Measurements from ENCODE around the gene IQCN. TPM values are rescaled to one million over a fixed set of nuclear protein-coding genes. Genes with fewer than 3 reads are reported as not detected.
"Not testable (repeated sequence)": the region's sequence is repeated elsewhere in the genome, so short reads cannot be mapped to it uniquely, and the experiment has no call there.

IQCN gene
- total RNA-seq, 1 donor from 2014 or later, result 5.9 TPM

GRCh38 chr19:18209912-18210311 is 64.3 kb downstream of the IQCN start:
- DNase-seq (ENCODE audit: low spot score), result not testable (repeated sequence)

DNA sequence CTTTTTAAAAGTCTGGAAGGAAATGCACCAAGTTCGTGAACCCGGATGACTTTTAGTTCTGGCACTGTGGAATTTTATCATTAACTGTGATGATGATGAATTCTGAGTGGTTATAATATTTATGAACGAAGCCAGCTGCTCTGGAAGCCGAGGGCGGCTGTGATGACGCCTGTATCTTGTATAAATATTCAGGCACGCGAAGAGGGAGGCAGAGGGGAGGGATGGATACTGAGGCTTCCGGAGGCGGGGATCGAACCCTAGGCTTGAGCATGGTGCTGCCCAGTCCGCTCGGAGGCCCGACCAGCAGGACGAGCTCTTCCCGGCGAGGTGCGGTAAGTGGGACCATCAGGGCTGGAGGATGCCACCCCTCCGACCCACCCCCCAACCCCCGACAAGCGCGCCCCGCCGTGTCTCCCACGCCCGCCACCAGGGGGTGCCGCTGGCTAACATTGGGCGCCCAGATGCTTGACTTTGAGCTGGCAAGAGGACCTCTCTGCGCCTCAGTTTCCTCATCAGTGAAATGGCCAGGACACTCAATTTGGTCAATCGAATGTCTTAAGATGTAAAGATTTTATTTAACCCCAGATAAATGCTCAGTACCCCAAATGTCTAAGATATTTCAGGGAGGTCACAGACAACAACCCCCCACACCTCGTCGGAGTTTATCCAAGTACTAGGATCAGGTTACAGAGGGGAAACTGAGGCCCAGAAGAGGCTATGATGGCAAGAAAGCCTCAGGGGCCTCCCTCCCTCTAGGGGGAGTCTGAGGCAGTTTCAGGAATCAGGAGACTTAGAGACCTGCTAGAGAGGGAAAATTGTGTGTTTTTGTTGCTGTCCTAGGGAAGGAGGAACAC is 65.9 kb downstream of the IQCN start:
- no peak for DNase-seq (ENCODE audit: low spot score)

Other genes starting within 250 kb of the IQCN start
- 1.6 TPM for gene IL12RB1, start 187.5 kb downstream of the IQCN start, total RNA-seq
- 12.4 TPM for gene MAST3, start 176.7 kb downstream of the IQCN start, total RNA-seq
- gene PIK3R2, start 121.3 kb downstream of the IQCN start, total RNA-seq, result 29.2 TPM
- 32.3 TPM for gene IFI30, start 100.6 kb downstream of the IQCN start, total RNA-seq
- gene MPV17L2, start 81.2 kb downstream of the IQCN start, total RNA-seq, result 14.7 TPM
- 6.1 TPM for gene RAB3A, start 70.4 kb downstream of the IQCN start, total RNA-seq
- 3.0 TPM for gene PDE4C, start 48.0 kb downstream of the IQCN start, total RNA-seq
- gene JUND, start 7.2 kb upstream of the IQCN start, total RNA-seq, result 94.9 TPM
- 99.8 TPM for gene LSM4, start 48.6 kb upstream of the IQCN start, total RNA-seq
- 48.5 TPM for gene PGPEP1, start 66.1 kb upstream of the IQCN start, total RNA-seq
- gene GDF15, start 111.7 kb upstream of the IQCN start, total RNA-seq, result 84.1 TPM
- 3.6 TPM for gene LRRC25, start 123.2 kb upstream of the IQCN start, total RNA-seq
- gene SSBP4, start 144.9 kb upstream of the IQCN start, total RNA-seq, result 74.7 TPM
- 116 TPM for gene ISYNA1, start 163.7 kb upstream of the IQCN start, total RNA-seq
- 29.2 TPM for gene ELL, start 247.6 kb upstream of the IQCN start, total RNA-seq